Pancreas (tissue), 10 donors: ENCODE data around the gene N4BP3. TPM values are rescaled to one million over a fixed set of nuclear protein-coding genes. Genes with fewer than 3 reads are reported as not detected.

ENCODE experiments used
- ATAC-seq, 4 donors: fragments of 200-7000 bp; cut with Tn5 transposase; one replicate each; pipeline versions ENCODE4 v1.8.0 to v1.9.1; 2020; ENCODE audit warnings: mild to moderate bottlenecking in 4 of 4, moderate library complexity in 4 of 4
- DNase-seq, 6 donors: peaks; one replicate each; pipeline ENCODE4 v3.0.0-alpha.2; 2020
- FAIRE-seq: peaks from 2 replicates; lab custom pipeline; 2012; peaks lifted over from hg19 to GRCh38; lab: Jason Lieb, UNC
- H3K27ac ChIP-seq, 4 donors: fragments of 200-600 bp; sonication (generic); 1 replicate in 3 of 4; 2 replicates in 1 of 4; pipeline versions ENCODE4 v1.5.0 to v1.8.0; 2020
- H3K27me3 ChIP-seq, 4 donors: fragments of 200-600 bp; one replicate each; pipeline ENCODE4 v1.8.0; 2021
- H3K36me3 ChIP-seq, 3 donors: fragments of 200-600 bp; sonication (generic) in 1 of 3; one replicate each; pipeline versions ENCODE4 v1.5.0 to v1.8.0; 2020 to 2021
- H3K4me1 ChIP-seq, 3 donors: fragments of 200-600 bp; one replicate each; pipeline ENCODE4 v1.8.0; 2021
- H3K4me3 ChIP-seq, 4 donors: fragments of 200-600 bp; sonication (generic) in 2 of 4; one replicate each; pipeline versions ENCODE4 v1.5.0 to v1.8.0; 2020 to 2021
- H3K9me3 ChIP-seq, 4 donors: fragments of 200-600 bp; one replicate each; pipeline ENCODE4 v1.8.0; 2021
- WGBS, 2 donors: extraction: QIAGEN DNeasy Blood & Tissue Kit; methylation state at CpG; one replicate each; pipeline ENCODE4 v1.1.7; 2013; 5-methylcytosine and 5-hydroxymethylcytosine counted together
- intact Hi-C, 3 donors: fragments of 100-400 bp; cut with DNase I; formaldehyde crosslinking; loops; one replicate each; pipeline versions ENCODE4 v1.11.1 to v1.14.2; 2022
- polyA plus RNA-seq, 2 donors: library from polyadenylated mRNA; stranded (reverse); fragments of 200-250 nt; gene quantifications; one replicate each; pipeline ENCODE4 v1.2.3, GENCODE V29; 2013
- total RNA-seq, 6 donors: library from RNA; stranded (reverse); fragmentation: NEBNext Ultra II Directional in 4 of 6; extraction: Animal tissue kit (Norgen Biotek cat#: 25700) in 4 of 6; gene quantifications; one replicate each; pipeline versions ENCODE4 v1.2.1 to v1.2.4, GENCODE V29; 2021 to 2023
- TF ChIP-seq, protein P1 (sequence below), 4 donors: fragments of 200-600 bp; sonication (generic) in 3 of 4; IDR thresholded peaks; one replicate each; pipeline versions ENCODE4 v1.5.0 to v1.8.0; 2021; ENCODE audit warnings: antibody characterized with exemption in 4 of 4
- donor health status: healthy with polysubstance abuse.
- donor health status: DM: no; HTN: no; CAD: no; lungs with moderate emphysema.
- donor health status: DM: no; HTN: no; CAD: no.
- donor health status: control.
- donor health status: control.
- donor health status: Bipolar disorder and iron deficiency.
- donor health status: DM: yes; HTN: yes; CAD: no.
- donor health status: DM: no; HTN: no; CAD: no.
- donor health status: DM: no; HTN: no; CAD: no.
- donor health status: DM: yes; HTN: yes; CAD: no.

N4BP3 gene
- total and polyA plus RNA-seq, 8 donors = 0.23 to 1.1 (median 0.59) TPM

DNA sequence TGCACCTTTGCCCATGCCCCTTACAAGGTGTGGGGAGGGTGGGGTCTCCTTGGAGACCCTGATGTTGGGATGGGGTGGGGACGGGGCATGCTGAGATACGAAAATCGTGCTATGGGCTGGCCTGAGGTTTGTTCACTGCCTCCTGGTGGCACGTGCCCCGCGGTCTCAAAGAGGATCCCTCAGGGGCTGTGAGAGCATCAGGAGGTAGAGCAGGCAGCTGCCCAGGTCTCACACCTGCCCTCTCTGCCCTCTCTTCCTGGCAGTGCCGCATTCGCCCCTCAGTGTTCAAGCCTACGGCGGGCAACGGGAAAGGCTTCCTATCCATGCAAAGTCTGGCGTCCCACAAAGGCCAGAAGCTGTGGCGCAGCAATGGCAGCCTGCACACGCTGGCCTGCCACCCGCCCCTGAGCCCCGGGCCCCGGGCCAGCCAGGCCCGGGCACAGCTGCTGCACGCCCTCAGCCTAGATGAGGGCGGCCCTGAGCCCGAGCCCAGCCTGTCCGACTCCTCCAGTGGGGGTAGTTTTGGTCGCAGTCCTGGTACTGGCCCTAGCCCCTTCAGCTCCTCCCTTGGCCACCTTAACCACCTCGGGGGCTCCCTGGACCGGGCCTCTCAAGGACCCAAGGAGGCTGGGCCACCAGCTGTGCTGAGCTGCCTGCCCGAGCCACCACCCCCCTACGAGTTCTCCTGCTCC is 6.7 kb downstream of the N4BP3 start:
- no peak overlapping the region for H3K27ac ChIP-seq
- TF ChIP-seq, protein P1, sequence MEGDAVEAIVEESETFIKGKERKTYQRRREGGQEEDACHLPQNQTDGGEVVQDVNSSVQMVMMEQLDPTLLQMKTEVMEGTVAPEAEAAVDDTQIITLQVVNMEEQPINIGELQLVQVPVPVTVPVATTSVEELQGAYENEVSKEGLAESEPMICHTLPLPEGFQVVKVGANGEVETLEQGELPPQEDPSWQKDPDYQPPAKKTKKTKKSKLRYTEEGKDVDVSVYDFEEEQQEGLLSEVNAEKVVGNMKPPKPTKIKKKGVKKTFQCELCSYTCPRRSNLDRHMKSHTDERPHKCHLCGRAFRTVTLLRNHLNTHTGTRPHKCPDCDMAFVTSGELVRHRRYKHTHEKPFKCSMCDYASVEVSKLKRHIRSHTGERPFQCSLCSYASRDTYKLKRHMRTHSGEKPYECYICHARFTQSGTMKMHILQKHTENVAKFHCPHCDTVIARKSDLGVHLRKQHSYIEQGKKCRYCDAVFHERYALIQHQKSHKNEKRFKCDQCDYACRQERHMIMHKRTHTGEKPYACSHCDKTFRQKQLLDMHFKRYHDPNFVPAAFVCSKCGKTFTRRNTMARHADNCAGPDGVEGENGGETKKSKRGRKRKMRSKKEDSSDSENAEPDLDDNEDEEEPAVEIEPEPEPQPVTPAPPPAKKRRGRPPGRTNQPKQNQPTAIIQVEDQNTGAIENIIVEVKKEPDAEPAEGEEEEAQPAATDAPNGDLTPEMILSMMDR (IDR thresholded peaks at IDR 0.05) = no peak

DNA sequence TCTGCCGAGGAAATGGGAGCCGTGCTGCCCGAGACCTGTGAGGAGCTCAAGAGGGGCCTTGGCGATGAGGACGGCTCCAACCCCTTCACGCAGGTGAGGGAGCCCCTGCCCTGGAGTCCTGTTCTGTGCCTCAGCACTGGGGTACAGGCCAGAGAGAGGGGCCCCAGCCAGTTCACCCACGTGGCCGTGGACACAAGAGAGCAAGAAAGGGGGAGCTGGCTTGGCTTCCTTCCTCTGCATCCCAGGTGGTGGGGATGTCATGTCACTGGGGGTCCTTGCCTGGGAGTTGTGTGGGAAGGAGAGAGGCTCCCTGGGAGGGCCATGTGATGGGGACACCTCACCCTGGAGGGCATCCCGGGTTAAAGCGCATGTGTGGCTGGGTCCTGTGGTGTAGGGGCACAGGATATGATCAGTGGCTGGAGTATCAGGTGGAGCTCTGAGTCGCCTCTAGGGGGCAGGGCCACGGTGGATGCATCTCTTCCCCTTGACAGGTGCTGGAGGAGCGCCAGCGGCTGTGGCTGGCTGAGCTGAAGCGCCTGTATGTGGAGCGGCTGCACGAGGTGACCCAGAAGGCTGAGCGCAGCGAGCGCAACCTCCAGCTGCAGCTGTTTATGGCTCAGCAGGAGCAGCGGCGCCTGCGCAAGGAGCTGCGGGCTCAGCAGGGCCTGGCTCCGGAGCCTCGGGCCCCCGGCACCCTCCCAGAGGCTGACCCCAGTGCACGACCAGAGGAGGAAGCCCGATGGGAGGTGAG is 7.5 kb downstream of the N4BP3 start:
- H3K4me1 ChIP-seq = peaks cover 6 to 7% (median 6%) of the 10 kb centered on the region in 3 donors

More for the DNA sequence above, 6.7 kb downstream of the N4BP3 start:
- DNase-seq = no peak
- intact Hi-C loops = no loop called here
- H3K4me3 ChIP-seq = no peak overlapping the region
- no peak for FAIRE-seq
- 85 to 87% methylated on average over 26 to 27 of the region's 27 CpGs for WGBS, 2 donors
- peaks cover 6 to 7% (median 6%) of the 10 kb centered on the region in 3 donors for H3K4me1 ChIP-seq
- ATAC-seq = no peak
- no peaks in the 10 kb centered on the region for H3K27me3 ChIP-seq
- no peaks in the 10 kb centered on the region for H3K36me3 ChIP-seq
- H3K9me3 ChIP-seq = no peaks in the 10 kb centered on the region

DNA sequence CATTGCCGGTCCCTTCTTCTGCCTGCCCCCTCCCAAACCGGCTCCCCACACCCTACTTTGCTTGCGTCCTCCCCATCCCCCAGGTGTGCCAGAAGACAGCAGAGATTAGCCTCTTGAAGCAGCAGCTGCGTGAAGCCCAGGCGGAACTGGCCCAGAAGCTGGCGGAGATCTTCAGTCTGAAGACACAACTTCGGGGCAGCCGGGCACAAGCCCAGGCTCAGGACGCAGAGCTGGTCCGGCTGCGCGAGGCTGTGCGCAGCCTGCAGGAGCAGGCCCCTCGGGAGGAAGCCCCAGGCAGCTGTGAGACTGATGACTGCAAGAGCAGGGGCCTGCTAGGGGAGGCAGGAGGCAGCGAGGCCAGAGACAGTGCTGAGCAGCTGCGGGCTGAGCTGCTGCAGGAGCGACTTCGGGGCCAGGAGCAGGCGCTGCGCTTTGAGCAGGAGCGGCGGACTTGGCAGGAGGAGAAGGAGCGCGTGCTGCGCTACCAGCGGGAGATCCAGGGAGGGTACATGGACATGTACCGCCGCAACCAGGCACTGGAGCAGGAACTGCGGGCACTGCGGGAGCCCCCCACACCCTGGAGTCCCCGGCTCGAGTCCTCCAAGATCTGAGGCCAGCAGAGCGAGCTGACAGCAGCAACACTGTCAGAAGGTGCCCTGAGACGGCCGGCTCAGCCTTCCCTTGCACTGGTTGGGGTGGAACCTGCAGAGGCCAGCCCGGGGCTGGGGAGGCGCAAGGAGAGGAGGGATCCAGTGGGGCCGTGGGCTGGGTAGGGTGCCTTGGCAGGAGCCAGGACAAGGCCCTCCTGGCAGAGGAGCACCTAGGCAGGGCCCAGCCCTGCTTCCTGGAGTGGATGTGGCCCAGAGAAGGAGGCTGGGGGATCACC is 8.3 kb downstream of the N4BP3 start:
- H3K4me3 ChIP-seq = peak overlapping the region in 2 of 4 donors; percentile 23 to 35
- TF ChIP-seq, protein P1 (IDR thresholded peaks at IDR 0.05) = no peak
- peak overlapping the region in 1 of 4 donors; percentile 19 for H3K27ac ChIP-seq
- DNase-seq = peak in 1 of 6 donors; percentile 34
- intact Hi-C loops = no loop called here
- H3K9me3 ChIP-seq = no peaks in the 10 kb centered on the region
- no peak for ATAC-seq
- whole genome bisulfite sequencing, 2 donors = 78 to 79% methylated on average over 38 of the region's 38 CpGs
- no peaks in the 10 kb centered on the region for H3K36me3 ChIP-seq
- no peaks in the 10 kb centered on the region for H3K27me3 ChIP-seq
- no peak for FAIRE-seq
- peaks cover 6 to 7% (median 6%) of the 10 kb centered on the region in 3 donors for H3K4me1 ChIP-seq

More for the DNA sequence above, 7.5 kb downstream of the N4BP3 start:
- intact Hi-C loops = no loop called here
- TF ChIP-seq, protein P1 (IDR thresholded peaks at IDR 0.05) = peak; percentile 43 to 70 (median 51)
- DNase-seq (peak; percentile 91 to 99 (median 96)), FAIRE-seq (no peak), ATAC-seq (peak; percentile 93 to 97 (median 96))
- no peaks in the 10 kb centered on the region for H3K27me3 ChIP-seq
- H3K27ac ChIP-seq = peak overlapping the region in 1 of 4 donors; percentile 19
- H3K9me3 ChIP-seq = no peaks in the 10 kb centered on the region
- WGBS, 2 donors = 23 to 27% methylated on average over 29 of the region's 29 CpGs
- H3K36me3 ChIP-seq = no peaks in the 10 kb centered on the region
- H3K4me3 ChIP-seq = peak overlapping the region in 2 of 4 donors; percentile 23 to 35

DNA sequence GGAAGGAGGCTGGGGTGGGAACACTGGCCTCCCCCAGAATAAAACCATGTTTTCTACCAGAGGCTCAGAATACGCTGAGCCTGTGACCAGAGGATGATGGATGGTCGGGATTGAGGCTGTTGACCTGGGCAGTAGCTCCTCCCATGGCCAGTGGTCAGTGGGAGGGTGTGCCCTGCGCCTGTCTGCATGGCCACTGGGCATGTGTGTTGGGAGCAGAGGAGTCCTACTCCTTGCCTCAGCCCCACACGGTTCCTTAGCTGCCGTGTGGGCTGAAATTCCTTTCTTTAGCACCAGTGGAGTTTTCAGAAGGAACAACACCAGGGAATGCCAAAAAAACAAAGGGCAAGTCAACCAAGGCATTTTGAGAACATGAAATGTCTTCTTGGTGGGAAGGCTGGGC is 9.0 kb downstream of the N4BP3 start:
- no peak for ATAC-seq
- WGBS, 2 donors = 85% methylated on average over 5 of the region's 5 CpGs
- H3K4me1 ChIP-seq = peaks cover 6 to 7% (median 6%) of the 10 kb centered on the region in 3 donors
- H3K9me3 ChIP-seq = no peaks in the 10 kb centered on the region
- no peak for DNase-seq
- H3K36me3 ChIP-seq = no peaks in the 10 kb centered on the region
- no peaks in the 10 kb centered on the region for H3K27me3 ChIP-seq
- intact Hi-C loops = no loop called here
- H3K4me3 ChIP-seq = no peak overlapping the region
- TF ChIP-seq, protein P1 (IDR thresholded peaks at IDR 0.05) = no peak
- no peak overlapping the region for H3K27ac ChIP-seq
- no peak for FAIRE-seq
